ENCODE measurements around the gene NFIA. TPM values are rescaled to one million over a fixed set of nuclear protein-coding genes. Genes with fewer than 3 reads are reported as not detected.

Gene NFIA
- total and polyA plus RNA-seq, 10 of the 15 experiments (the other 5 are each of a cell fraction or from before 2014, with no cell fraction given) = 0.10 to 0.16 TPM; not detected in 8

- ChIA-PET RAD21 (ENCODE audit: unreplicated experiment) (no interaction called here), CTCF (interaction anchor here (1.0 kb wide), 1 partner anchor 133 kb away, joined by 3 read pairs; no protein-coding TSS in a partner anchor), SMC1A (ENCODE audit: uncharacterized antibody, unreplicated experiment) (no interaction called here), POLR2A (no interaction called here)
- ATAC-seq (no peak), FAIRE-seq (no peak), DNase-seq (ENCODE audit: low read depth, low spot score) (no peak)
- WGBS (ENCODE audit: insufficient coverage, insufficient replicate concordance, low lambda C conversion rate, missing lambda C conversion rate) = 24% methylated on average over 3 of the region's 3 CpGs
- 0 out of 4 replicates have a peak, but pooled peaks cover 0 to 3% of the 10 kb centered on the region in 2 experiments for H3K27me3 ChIP-seq (replicated peaks in 1 of 2; ENCODE audit: control insufficient read depth in 2 of 2, insufficient read depth in 2 of 2, low read length in 1 of 2)
- no peaks in the 10 kb centered on the region for H3K36me3 ChIP-seq (ENCODE audit: control insufficient read depth in 2 of 2, insufficient read depth in 2 of 2, low read length in 1 of 2)
- H3K4me2 ChIP-seq (ENCODE audit: control insufficient read depth, insufficient read depth) = no peak overlapping the region
- H3K4me3 ChIP-seq = no peak overlapping the region
- H3K4me1 ChIP-seq (ENCODE audit: control insufficient read depth, insufficient read depth, low read length) = no peaks in the 10 kb centered on the region; the same call in 1 of the 2 replicates
- H2AFZ ChIP-seq (ENCODE audit: control insufficient read depth, low read depth, low read length) = no peak overlapping the region
- no peaks in the 10 kb centered on the region for H3K9me3 ChIP-seq (replicated peaks; ENCODE audit: control insufficient read depth, insufficient read depth, low read length)
- H3K9ac ChIP-seq (ENCODE audit: control insufficient read depth, insufficient read depth, low read length) = no peak overlapping the region
- H3K27ac ChIP-seq (ENCODE audit: control insufficient read depth, insufficient read depth) = no peak overlapping the region
- in situ Hi-C loops (cut with MboI) (no loop called here), intact Hi-C loops (cut with micrococcal nuclease; ENCODE audit: unreplicated experiment) (no loop called here)
- BruUV-seq (replicated peaks) = no TSS peak
- no peaks in the 10 kb centered on the region for H4K20me1 ChIP-seq (ENCODE audit: control insufficient read depth, insufficient read depth)
- H3K79me2 ChIP-seq (ENCODE audit: control insufficient read depth, insufficient read depth, low read length) = no peaks in the 10 kb centered on the region
- TF ChIP-seq CTCF (IDR thresholded peaks at IDR 0.05 in 2 of 3, conservative IDR thresholded peaks at IDR 0.05 in 1 of 3; ENCODE audit: control insufficient read depth in 2 of 3, extremely low read depth in 1 of 3, insufficient read depth in 1 of 3, low read depth in 3 of 3, low read length in 3 of 3) (no peak), POU2F2 (IDR thresholded peaks at IDR 0.05; ENCODE audit: borderline replicate concordance, low read depth, low read length) (no peak), RB1 (IDR thresholded peaks at IDR 0.05; ENCODE audit: borderline replicate concordance) (no peak), BHLHE40 (IDR thresholded peaks at IDR 0.05; ENCODE audit: borderline replicate concordance in 1 of 2, low read depth in 2 of 2, low read length in 1 of 2) (no peak), ATF7 (IDR thresholded peaks at IDR 0.05; ENCODE audit: low read depth) (no peak), PAX8 (IDR thresholded peaks at IDR 0.05) (no peak), RAD51 (IDR thresholded peaks at IDR 0.05) (no peak), MXI1 (IDR thresholded peaks at IDR 0.05; ENCODE audit: low read depth, low read length) (no peak), NR2C1 (IDR thresholded peaks at IDR 0.05) (no peak), STAT3 (IDR thresholded peaks at IDR 0.05; ENCODE audit: low read depth, low read length) (no peak), NBN (IDR thresholded peaks at IDR 0.05) (no peak), ZZZ3 (IDR thresholded peaks at IDR 0.05; ENCODE audit: control insufficient read depth, insufficient read length, low read depth) (no peak), GABPA (IDR thresholded peaks at IDR 0.05; ENCODE audit: low read depth) (no peak), CUX1 (IDR thresholded peaks at IDR 0.05; ENCODE audit: insufficient replicate concordance, low read depth, low read length) (no peak), BRCA1 (IDR thresholded peaks at IDR 0.05; ENCODE audit: low read depth, low read length) (no peak), NR2C2 (IDR thresholded peaks at IDR 0.05; ENCODE audit: borderline replicate concordance, control insufficient read depth, insufficient read length, low read depth) (no peak), NFIC (IDR thresholded peaks at IDR 0.05; ENCODE audit: low read depth, low read length) (no peak)
- TF ChIP-seq, protein P1, sequence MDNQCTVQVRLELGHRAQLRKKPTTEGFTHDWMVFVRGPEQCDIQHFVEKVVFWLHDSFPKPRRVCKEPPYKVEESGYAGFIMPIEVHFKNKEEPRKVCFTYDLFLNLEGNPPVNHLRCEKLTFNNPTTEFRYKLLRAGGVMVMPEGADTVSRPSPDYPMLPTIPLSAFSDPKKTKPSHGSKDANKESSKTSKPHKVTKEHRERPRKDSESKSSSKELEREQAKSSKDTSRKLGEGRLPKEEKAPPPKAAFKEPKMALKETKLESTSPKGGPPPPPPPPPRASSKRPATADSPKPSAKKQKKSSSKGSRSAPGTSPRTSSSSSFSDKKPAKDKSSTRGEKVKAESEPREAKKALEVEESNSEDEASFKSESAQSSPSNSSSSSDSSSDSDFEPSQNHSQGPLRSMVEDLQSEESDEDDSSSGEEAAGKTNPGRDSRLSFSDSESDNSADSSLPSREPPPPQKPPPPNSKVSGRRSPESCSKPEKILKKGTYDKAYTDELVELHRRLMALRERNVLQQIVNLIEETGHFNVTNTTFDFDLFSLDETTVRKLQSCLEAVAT (IDR thresholded peaks at IDR 0.05) = no peak
Observed at GRCh38 chr1:61182480-61182879, 100.1 kb downstream of the NFIA start.

Data from GM12878 (cell line).